ENCODE measurements around the gene TOM1L2.

Gene TOM1L2

DNA sequence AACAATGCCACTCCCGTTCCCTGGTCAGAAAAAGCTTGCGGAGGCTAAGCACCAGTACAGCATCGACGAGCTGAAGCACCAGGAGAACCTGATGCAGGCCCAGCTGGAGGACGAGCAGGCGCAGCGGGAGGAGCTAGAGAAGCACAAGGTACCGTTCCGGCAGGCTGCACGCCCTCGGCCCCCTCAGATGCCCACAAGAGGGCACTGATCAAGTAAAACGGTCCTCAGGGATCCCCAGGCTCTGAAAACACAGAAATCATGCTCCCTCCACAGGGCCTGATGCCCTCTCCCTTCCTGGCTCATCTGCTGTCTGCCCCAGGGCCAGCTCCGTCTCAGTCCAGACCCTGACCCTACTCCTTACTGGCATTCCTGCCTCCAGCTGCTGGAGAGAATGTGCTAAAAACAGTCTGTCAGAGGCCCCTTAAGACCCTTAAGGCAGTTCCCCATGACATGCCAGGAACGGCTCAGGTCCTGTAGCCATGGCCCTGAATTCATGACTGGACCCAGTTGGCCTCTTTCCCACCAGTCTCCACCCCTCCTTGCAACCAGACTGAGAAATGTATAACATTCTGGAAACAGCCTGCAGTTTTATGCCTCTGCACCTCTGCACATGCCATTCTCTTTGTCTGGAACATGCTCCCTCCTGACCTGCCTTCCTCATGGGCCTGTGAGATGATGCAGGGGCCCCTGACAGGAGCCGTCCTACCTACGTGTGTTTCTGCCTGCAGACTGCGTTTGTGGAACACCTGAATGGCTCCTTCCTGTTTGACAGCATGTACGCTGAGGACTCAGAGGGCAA lies 22.3 kb upstream of the TOM1L2 start:
- peak; percentile 12 for DNase-seq

GRCh38 chr17:17993852-17994251 lies 21.7 kb upstream of the TOM1L2 start:
- no peak for DNase-seq

GRCh38 chr17:17993366-17993765 lies 21.2 kb upstream of the TOM1L2 start:
- no peak for DNase-seq

DNA sequence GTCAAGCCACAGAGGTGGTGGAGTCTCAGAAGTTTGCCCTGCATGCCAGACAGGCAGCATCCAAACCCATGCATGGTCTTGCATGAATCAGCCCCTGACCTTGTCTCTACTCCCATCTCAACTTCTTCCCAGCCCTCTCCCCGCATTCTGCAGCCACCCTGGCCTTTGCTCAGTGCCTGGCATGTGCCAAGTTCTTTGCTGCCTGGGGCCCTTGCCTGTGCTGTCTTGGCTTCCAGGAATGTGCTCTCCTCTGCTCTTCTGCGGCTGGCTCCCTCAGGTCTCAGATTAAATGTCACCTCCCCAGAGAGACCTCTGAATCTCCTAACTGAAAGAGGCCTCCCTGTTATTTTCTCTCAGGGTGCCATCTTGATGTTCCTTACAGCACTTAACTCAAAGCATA lies 18.1 kb upstream of the TOM1L2 start:
- DNase-seq = no peak

DNA sequence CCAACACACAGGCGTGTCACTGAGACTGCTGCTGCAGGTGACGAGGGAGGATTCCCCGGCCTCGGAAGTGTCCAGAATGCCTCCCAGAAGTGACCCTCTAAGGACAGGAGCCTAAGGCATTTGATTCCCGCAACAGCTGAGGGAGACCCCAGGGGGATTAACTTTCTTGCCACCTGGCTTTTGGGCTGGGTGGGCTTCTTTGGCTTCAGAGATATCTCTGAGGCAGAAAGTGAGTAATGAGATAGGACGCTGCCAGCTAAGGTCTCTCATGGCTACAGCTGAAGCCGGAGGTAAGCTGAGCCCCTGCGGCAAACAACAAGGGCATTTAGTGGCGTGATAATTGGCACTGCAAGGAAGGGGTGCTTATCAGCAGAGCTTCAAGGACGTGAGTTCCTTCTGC lies 17.4 kb upstream of the TOM1L2 start:
- DNase-seq = no peak

DNA sequence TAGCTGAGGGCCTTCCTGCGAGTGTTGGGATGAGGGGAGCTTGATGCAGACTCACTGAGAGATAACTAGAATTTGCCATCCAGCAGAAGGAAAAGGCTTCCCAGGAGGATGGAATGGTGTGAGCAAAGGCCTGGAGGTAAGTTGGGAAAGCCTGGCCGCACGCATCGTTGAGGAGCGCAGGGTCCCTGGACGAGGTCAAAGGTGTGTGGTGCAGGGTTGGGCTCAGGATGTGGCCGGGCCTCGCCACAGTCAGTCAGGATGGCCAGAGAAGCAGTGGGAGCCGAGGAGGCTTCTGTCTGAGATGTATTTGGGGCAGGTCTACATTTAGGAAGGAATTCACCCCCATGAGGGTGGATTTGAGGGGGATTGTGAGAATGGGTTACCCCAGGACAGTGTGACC lies 16.9 kb upstream of the TOM1L2 start:
- no peak for DNase-seq

DNA sequence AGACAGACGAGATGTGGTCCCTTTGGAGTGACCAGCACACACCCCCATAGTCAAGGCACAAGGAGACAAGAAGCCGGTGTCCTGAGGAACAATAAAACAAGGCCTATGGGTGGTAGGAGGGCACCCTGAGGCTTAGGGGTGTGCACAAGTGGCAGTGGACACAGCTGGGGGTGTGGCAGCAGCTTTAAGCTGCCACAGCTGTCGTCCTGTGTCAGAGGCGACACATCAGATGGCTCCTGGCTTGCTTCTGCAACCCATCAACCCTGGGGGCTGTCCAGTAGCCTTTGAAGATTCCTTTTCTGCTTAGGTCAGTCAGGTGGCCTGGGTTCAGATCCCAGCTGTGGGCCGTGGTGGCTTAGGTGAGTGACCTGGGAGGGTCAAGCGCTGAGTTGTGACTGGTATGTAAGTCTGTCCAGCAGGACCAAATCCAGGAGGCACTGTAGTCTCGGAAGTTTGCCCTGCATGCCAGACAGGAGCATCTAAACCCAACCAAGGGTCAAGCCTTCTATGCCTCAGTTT lies 16.3 kb upstream of the TOM1L2 start:
- no peak for DNase-seq

DNA sequence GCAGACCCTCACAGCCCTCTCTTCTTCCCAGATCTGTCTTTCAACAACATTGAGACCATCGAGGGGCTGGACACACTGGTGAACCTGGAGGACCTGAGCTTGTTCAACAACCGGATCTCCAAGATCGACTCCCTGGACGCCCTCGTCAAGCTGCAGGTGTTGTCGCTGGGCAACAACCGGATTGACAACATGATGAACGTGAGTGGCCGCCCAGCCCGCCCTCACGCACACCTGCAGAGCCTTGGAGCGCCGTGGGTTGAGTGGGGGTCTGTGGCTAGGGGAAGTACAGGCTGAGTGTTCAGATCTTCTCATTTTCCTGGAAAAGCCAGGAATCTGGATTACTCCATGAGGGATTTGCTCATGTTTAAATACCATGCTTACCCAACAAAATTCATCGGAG lies 15.7 kb upstream of the TOM1L2 start:
- DNase-seq = no peak

GRCh38 chr17:17987187-17987896 lies 15.1 kb upstream of the TOM1L2 start:
- no peak for DNase-seq

- no peak for DNase-seq
These were observed 13.4 kb upstream of the TOM1L2 start for GRCh38 chr17:17985555-17985954.

- DNase-seq = no peak
These were observed 13.0 kb upstream of the TOM1L2 start for GRCh38 chr17:17985153-17985552.

DNA sequence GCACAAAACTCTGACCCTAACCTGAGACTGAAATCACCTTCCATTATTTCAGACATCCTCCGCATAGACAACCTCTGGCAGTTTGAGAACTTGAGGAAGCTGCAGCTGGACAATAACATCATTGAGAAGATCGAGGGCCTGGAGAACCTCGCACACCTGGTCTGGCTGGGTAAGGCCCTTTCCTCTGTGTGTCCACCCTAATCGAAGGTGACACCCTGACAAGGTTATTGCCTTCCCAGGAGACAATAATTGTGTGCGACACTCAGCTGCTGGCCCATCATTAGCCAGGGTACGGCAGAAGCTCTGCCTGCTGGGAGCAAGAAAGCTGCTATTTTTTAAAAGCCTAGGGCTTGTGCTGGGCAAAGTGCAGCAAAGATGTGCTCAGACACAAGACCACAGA lies 11.6 kb upstream of the TOM1L2 start:
- no peak for DNase-seq

GRCh38 chr17:17983376-17983775 lies 11.2 kb upstream of the TOM1L2 start:
- no peak for DNase-seq

DNA sequence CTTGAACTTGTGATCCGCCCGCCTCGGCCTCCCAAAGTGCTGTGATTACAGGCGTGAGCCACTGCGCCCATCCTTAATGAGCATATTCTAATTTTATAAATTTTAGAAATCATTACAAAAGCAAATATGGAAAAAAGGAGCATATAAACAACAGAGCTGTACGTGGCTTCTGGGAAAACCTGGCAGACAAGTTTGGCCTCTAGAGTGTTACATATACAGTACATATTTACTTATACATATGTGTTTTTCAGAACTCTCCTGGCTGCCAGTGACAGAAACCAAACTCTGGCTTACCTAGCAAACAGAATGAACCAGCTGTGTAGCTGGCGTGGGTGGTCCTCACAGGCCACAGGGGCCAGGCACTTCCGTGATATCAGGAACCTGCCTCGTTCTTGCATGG lies 10.6 kb upstream of the TOM1L2 start:
- DNase-seq = no peak

DNA sequence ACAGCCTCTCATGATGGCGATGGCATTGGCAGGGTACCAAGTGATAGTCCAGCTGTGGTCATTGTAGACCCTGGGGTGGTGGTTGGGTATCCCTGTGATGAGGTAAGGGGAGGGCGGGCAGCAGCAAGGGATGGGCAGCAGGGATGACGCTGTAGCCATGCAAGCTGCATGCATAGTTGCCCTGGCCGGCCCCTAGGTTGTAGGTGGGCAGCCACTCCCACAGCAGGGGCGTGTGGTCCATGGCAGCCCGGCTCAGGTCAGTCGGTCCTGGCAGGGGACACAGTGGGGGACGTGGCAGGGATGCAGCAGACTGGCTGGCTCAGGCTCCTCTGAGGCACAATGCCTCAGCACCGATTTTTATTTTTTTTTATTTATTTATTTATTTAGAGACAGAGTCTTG lies 9.1 kb upstream of the TOM1L2 start:
- no peak for DNase-seq

- DNase-seq = no peak
These were observed 7.6 kb upstream of the TOM1L2 start for GRCh38 chr17:17979778-17980177.

DNA sequence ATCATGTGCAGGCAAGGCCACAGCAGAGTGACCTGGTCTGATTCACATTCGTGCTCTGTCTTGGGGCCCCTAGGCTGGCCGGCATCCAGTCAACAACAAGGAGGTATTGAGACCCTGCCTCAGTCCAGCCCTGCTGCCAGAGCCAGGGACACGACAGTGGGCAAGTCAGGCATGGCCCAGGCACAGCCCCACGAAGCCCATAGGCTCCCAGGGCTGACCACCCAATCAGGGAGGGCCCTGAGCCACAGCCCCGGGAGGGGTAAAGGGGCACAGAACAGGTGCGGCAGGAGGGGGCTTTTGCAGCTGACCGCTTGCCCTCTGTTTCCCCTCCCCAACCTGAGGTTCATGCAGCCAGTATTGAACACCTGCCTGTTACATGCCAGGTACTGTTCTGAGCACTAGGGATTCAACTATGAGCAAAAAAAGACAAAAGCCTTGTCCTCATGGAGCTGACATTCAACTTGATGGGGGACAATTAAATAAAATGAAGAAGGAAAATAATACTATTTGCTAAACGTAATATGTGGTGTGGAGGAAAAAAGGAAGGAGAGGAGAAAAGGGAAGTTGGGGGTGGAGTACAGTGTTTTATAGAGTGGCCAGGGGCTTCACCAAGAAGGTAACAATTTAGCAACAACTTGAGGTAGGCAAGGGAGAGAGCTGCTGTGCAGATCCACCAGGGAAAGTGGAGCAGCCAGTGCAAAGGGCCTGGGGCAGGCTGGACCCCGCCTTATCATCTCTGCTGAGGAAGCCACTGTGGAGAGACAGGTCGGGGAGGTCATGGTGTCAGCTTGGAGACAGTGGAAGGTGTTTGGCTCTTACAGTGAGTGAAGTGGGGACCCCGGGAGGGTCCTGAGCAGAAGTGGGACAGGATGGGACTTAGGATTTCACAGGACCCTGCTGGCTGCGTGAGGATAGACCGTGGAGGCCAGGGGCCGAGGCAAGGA lies 6.6 kb upstream of the TOM1L2 start:
- no peak for DNase-seq

- no peak for DNase-seq
These were observed 4.9 kb upstream of the TOM1L2 start for GRCh38 chr17:17976931-17977570.

DNA sequence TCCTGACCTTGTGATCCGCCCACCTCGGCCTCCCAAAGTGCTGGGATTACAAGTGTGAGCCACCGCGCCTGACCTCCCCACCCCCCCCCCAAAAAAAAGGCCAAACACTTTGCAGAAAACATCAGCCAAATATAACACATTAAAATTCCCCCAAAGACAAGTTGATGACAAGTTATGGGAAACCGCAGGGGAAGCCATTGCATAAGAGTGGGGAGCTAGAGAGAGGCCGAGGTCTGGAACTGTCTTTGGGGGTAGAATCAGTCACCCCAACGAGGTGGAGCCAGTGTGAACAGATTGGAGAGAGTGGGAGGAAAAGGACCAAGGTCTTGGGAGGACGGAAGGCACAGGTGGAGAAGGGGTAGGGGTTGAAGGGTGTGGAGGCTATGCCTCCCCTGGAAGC lies 3.2 kb upstream of the TOM1L2 start:
- no peak for DNase-seq

- no peak for DNase-seq
These were observed 703 bp upstream of the TOM1L2 start for GRCh38 chr17:17972952-17973254.

DNA sequence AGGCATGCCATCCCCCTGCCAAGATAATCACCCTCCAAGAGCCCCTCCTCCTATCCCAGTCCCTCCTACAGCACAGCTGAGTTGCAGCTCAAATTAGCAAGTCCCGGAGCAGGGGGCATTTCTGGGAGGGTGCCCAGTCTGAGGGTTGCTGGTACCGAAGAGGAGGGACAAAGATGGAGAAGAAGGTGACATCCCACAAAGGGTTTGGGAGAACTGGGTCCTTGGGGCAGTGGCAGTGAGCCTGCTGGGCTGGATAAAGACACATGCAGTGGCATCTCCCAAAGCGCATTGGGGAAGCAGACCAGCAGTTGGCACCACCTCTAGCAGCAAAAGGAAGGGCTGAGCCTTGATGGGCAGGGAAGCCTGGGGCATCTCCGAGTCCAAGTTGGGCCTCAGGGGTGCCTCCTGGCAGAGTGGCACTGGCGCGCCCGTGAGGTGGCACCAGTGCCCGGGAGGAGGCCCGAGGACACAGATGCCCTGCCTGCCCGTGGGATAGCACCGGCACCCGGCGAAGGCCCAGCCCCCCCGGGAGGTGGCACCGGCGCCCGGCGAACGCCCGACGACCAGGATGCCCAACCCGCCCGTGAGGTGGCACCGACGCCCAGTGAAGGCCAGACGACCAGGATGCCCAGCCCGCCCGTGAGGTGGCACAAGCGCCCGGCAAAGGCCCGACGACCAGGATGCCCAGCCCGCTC lies 622 bp downstream of the TOM1L2 start:
- DNase-seq = peak; percentile 17

- DNase-seq = no peak
These were observed 1.3 kb downstream of the TOM1L2 start for GRCh38 chr17:17970699-17971430.

Data from stimulated activated CD4-positive, alpha-beta T cell treated with anti-CD3 and anti-CD28 coated beads, Interleukin-4, amount 100 ng/mL, for 1 hour (primary cell).